PC-9 (cell line): ENCODE measurements around the gene FAM200B. TPM values are rescaled to one million over a fixed set of nuclear protein-coding genes. Genes with fewer than 3 reads are reported as not detected.

Experiments used
- BruUV-seq: library from RNA; stranded (reverse); fragments of 400-500 nt; replicated peaks from 2 replicates; lab custom pipeline; 2021; lab: Mats Ljungman, UMichigan
- CTCF ChIA-PET: fragments of 300-600 bp; sonication (Branson Sonifier 250); formaldehyde crosslinking; loops from one replicate; lab custom pipeline; 2022; ENCODE audit warnings: antibody characterized with exemption; lab: Charles Lee
- POLR2A ChIA-PET: fragments of 300-600 bp; sonication (Branson Sonifier 250); formaldehyde crosslinking; loops from one replicate; lab custom pipeline; 2022; ENCODE audit warnings: antibody characterized with exemption; ENCODE audit not compliant: unreplicated experiment; lab: Charles Lee
- DNase-seq, 2 experiments: peaks; one replicate each; pipeline versions ENCODE4 v3.0.0 to v3.0.0-alpha.2; 2015 to 2022; ENCODE audit warnings: mixed read lengths in 1 of 2
- H2AFZ ChIP-seq: fragments of 200-600 bp; sonication (generic); 2 replicates; pipeline ENCODE4 v1.8.1; 2017; ENCODE audit warnings: antibody characterized with exemption
- H3F3A ChIP-seq: fragments of 200-600 bp; sonication (generic); 2 replicates; pipeline ENCODE4 v1.8.1; 2017; ENCODE audit warnings: antibody characterized with exemption, mild to moderate bottlenecking, low read depth; ENCODE audit not compliant: insufficient read depth
- H3K27ac ChIP-seq: fragments of 200-600 bp; sonication (generic); 2 replicates; pipeline ENCODE4 v1.6.1; 2016; ENCODE audit warnings: mixed run types
- H3K27me3 ChIP-seq: fragments of 200-600 bp; sonication (generic); 2 replicates; pipeline ENCODE4 v1.6.1; 2016; ENCODE audit warnings: low read depth, mixed run types; ENCODE audit not compliant: insufficient read depth
- H3K36me3 ChIP-seq: fragments of 200-600 bp; sonication (generic); 2 replicates; pipeline ENCODE4 v1.6.1; 2016; ENCODE audit warnings: low read depth, mixed run types
- H3K4me1 ChIP-seq: fragments of 200-600 bp; sonication (generic); replicated peaks from 2 replicates; pipeline ENCODE4 v1.6.1; 2016; ENCODE audit warnings: mixed run types; ENCODE audit not compliant: insufficient read depth
- H3K4me2 ChIP-seq: fragments of 200-600 bp; sonication (generic); 2 replicates; pipeline ENCODE4 v1.6.1; 2017; ENCODE audit warnings: mixed run types
- H3K4me3 ChIP-seq: fragments of 200-600 bp; sonication (generic); 2 replicates; pipeline ENCODE4 v1.6.1; 2016; ENCODE audit warnings: mixed run types
- H3K79me2 ChIP-seq: fragments of 200-600 bp; sonication (generic); 2 replicates; pipeline ENCODE4 v1.6.1; 2017; ENCODE audit warnings: low read depth, mixed run types
- H3K9me2 ChIP-seq: fragments of 200-600 bp; sonication (generic); 2 replicates; pipeline ENCODE4 v1.8.1; 2017; ENCODE audit warnings: mild to moderate bottlenecking; ENCODE audit not compliant: insufficient read depth
- H3K9me3 ChIP-seq: fragments of 200-600 bp; sonication (generic); 2 replicates; pipeline ENCODE4 v1.8.1; 2016; ENCODE audit warnings: low read depth; ENCODE audit not compliant: insufficient read depth
- H4K20me1 ChIP-seq: fragments of 200-600 bp; sonication (generic); 2 replicates; pipeline ENCODE4 v1.8.1; 2017; ENCODE audit not compliant: insufficient read depth
- CTCF ChIP-seq: fragments of 200-600 bp; sonication (generic); conservative IDR thresholded peaks from 2 replicates; pipeline ENCODE4 v1.6.1; 2017; ENCODE audit warnings: mixed run types, antibody characterized with exemption, mild to moderate bottlenecking, moderate library complexity
- EZH2 ChIP-seq: fragments of 200-600 bp; sonication (generic); IDR thresholded peaks from 2 replicates; pipeline ENCODE4 v1.8.0; 2017; ENCODE audit warnings: antibody characterized with exemption, low read depth
- intact Hi-C: fragments of 100-400 bp; cut with micrococcal nuclease; formaldehyde crosslinking; loops from one replicate; pipeline ENCODE4 v1.10.0; 2022; ENCODE audit not compliant: unreplicated experiment
- total RNA-seq: library from RNA; stranded (reverse); gene quantifications from 2 replicates; pipeline ENCODE4 v1.2.3, GENCODE V29; 2021

FAM200B gene
- total RNA-seq, 1 experiment from 2014 or later, result 32.4 TPM

DNA sequence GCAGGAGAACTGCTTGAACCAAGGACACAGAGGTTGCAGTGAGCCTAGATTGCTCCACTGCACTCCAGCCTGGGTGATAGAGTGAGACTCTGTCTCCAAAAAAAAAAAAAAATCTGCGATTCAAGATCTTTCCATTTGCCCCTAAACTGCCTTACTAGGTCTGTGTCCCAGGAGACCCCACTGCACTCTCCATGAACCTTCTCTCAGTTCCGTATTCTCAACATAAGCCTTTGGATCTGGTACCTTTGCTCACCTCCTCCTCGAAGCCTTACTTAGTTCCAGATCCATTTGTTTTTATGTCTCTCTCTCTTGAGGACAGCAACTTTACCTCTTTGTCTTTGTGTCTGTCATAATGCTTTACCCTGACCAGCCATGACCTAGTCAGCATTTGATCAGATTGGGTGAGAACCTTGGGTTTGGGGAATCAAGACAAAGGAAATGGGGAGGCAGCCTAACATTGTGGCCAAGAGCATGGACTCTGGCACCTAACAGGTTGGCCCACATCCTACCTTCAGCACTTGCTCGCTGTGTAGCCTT lies 55.0 kb downstream of the FAM200B start:
- Histone ChIP-seq H2AFZ (no peak overlapping the region), H4K20me1 (no peaks in the 10 kb centered on the region), H3K9me2 (no peaks in the 10 kb centered on the region), H3K79me2 (no peaks in the 10 kb centered on the region), H3K9me3 (no peaks in the 10 kb centered on the region), H3K36me3 (no peaks in the 10 kb centered on the region), H3K4me3 (no peak overlapping the region), H3K27me3 (no peaks in the 10 kb centered on the region), H3K4me2 (no peak overlapping the region), H3F3A (no peaks in the 10 kb centered on the region), H3K4me1 (no peaks in the 10 kb centered on the region), H3K27ac (no peak overlapping the region)
- BruUV-seq, result no TSS peak
- DNase-seq, result no peak
- TF ChIP-seq EZH2 (no peak), CTCF (no peak)
- ChIA-PET CTCF (no interaction called here), POLR2A (no interaction called here)
- intact Hi-C loops, result no loop called here

DNA sequence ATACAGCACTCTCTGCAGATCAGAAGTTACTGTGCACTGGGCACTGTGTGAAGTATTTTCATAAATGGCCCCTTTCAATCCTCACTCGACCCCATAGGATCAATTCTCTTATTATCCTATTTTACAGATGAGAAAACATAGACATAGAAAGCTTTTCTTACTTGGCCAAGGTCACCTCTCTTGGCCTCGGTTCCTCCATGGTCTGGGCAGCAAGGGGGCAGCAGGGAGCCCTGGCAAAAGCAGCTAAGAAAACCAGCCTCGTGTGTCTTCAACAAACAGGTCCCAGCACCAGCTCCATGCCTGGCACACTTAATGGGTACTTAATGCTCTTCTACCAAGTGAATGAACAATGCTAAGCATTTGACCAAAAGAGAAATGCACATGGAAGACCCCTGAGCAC lies 55.6 kb downstream of the FAM200B start:
- TF ChIP-seq EZH2, result no peak
- H3K4me2 ChIP-seq, result no peak overlapping the region
- no peak for DNase-seq
- H3K4me1 ChIP-seq, result no peaks in the 10 kb centered on the region
- no peaks in the 10 kb centered on the region for H4K20me1 ChIP-seq
- H3K4me3 ChIP-seq, result no peak overlapping the region
- BruUV-seq, result no TSS peak
- POLR2A ChIA-PET, result no interaction called here
- no peaks in the 10 kb centered on the region for H3K36me3 ChIP-seq
- H3K27ac ChIP-seq, result no peak overlapping the region
- CTCF ChIA-PET, result no interaction called here
- H3F3A ChIP-seq, result no peaks in the 10 kb centered on the region
- no peaks in the 10 kb centered on the region for H3K9me3 ChIP-seq
- H3K9me2 ChIP-seq, result no peaks in the 10 kb centered on the region
- intact Hi-C loops, result no loop called here
- H3K79me2 ChIP-seq, result no peaks in the 10 kb centered on the region
- no peak overlapping the region for H2AFZ ChIP-seq
- H3K27me3 ChIP-seq, result no peaks in the 10 kb centered on the region

- DNase-seq, result no peak
- H3K27me3 ChIP-seq, result no peaks in the 10 kb centered on the region
- H3K9me3 ChIP-seq, result no peaks in the 10 kb centered on the region
- no peaks in the 10 kb centered on the region for H4K20me1 ChIP-seq
- no peak overlapping the region for H3K4me2 ChIP-seq
- ChIA-PET CTCF (no interaction called here), POLR2A (no interaction called here)
- no peaks in the 10 kb centered on the region for H3K36me3 ChIP-seq
- no peak overlapping the region for H3K27ac ChIP-seq
- H3K4me3 ChIP-seq, result no peak overlapping the region
- no TSS peak for BruUV-seq
- intact Hi-C loops, result no loop called here
- H3F3A ChIP-seq, result no peaks in the 10 kb centered on the region
- H3K4me1 ChIP-seq, result no peaks in the 10 kb centered on the region
- no peak for TF ChIP-seq CTCF
- TF ChIP-seq EZH2, result no peak
- H3K79me2 ChIP-seq, result no peaks in the 10 kb centered on the region
- no peak overlapping the region for H2AFZ ChIP-seq
- H3K9me2 ChIP-seq, result no peaks in the 10 kb centered on the region
These were observed 57.2 kb downstream of the FAM200B start for GRCh38 chr4:15738877-15739276.

Other genes starting within 250 kb of the FAM200B start
- gene CC2D2A, start 211.9 kb upstream of the FAM200B start, total RNA-seq, result 6.9 and 7.0 TPM in 2 replicates
- 40.7 and 45.0 TPM in 2 replicates for gene FBXL5, start 26.5 kb upstream of the FAM200B start, total RNA-seq
- 0.31 TPM in 1 of 2 replicates, not detected in the other for gene BST1, start 21.2 kb downstream of the FAM200B start, total RNA-seq
- 0.90 and 1.3 TPM in 2 replicates for gene CD38, start 96.5 kb downstream of the FAM200B start, total RNA-seq